MV-4-11 (cell line): ENCODE data around the gene ANKRD13C.
"Not testable (repeated sequence)": the region's sequence is repeated elsewhere in the genome, so short reads cannot be mapped to it uniquely, and the experiment has no call there.

Source experiments
- DNase-seq: peaks from one replicate; lab custom pipeline; 2025; lab: John Stamatoyannopoulos, UW

Gene ANKRD13C

GRCh38 chr1:70354332-70355110 lies at the start of gene ANKRD13C:
Gene ANKRD13C, minus strand, starts transcription at chr1:70354722. Its CDS starts 314 bp downstream, at chr1:70354408.
- peak; percentile 91 for DNase-seq

- no peak for DNase-seq
Observed at GRCh38 chr1:70403759-70404158, 49.2 kb upstream of the ANKRD13C start.

GRCh38 chr1:70401974-70402373 lies 47.5 kb upstream of the ANKRD13C start:
- DNase-seq: no peak

GRCh38 chr1:70400335-70400734 lies 45.8 kb upstream of the ANKRD13C start:
- no peak for DNase-seq

GRCh38 chr1:70397013-70397412 lies 42.5 kb upstream of the ANKRD13C start:
- DNase-seq: no peak

GRCh38 chr1:70396607-70397006 lies 42.1 kb upstream of the ANKRD13C start:
- DNase-seq: no peak

- no peak for DNase-seq
Observed at GRCh38 chr1:70392626-70393025, 38.1 kb upstream of the ANKRD13C start.

GRCh38 chr1:70387507-70387906 lies 33.0 kb upstream of the ANKRD13C start:
- DNase-seq: no peak

GRCh38 chr1:70386121-70386520 lies 31.6 kb upstream of the ANKRD13C start:
- DNase-seq: no peak

GRCh38 chr1:70385477-70385876 lies 31.0 kb upstream of the ANKRD13C start:
- DNase-seq: no peak

GRCh38 chr1:70384542-70384941 lies 30.0 kb upstream of the ANKRD13C start:
- no peak for DNase-seq

- DNase-seq: no peak
Observed at GRCh38 chr1:70383483-70383882, 29.0 kb upstream of the ANKRD13C start.

- DNase-seq: peak; percentile 76
Observed at GRCh38 chr1:70382682-70383081, 28.2 kb upstream of the ANKRD13C start.

- no peak for DNase-seq
Observed at GRCh38 chr1:70376196-70376595, 21.7 kb upstream of the ANKRD13C start.

- DNase-seq: not testable (repeated sequence)
Observed at GRCh38 chr1:70373580-70373979, 19.1 kb upstream of the ANKRD13C start.

- DNase-seq: no peak
Observed at GRCh38 chr1:70372426-70372825, 17.9 kb upstream of the ANKRD13C start.

GRCh38 chr1:70371586-70371985 lies 17.1 kb upstream of the ANKRD13C start:
- DNase-seq: not testable (repeated sequence)

- not testable (repeated sequence) for DNase-seq
Observed at GRCh38 chr1:70367397-70367796, 12.9 kb upstream of the ANKRD13C start.

GRCh38 chr1:70366997-70367396 lies 12.5 kb upstream of the ANKRD13C start:
- not testable (repeated sequence) for DNase-seq

GRCh38 chr1:70366425-70366952 lies 12.0 kb upstream of the ANKRD13C start:
- DNase-seq: not testable (repeated sequence)

GRCh38 chr1:70364439-70364838 lies 9.9 kb upstream of the ANKRD13C start:
- DNase-seq: no peak

GRCh38 chr1:70361727-70362398 lies 7.3 kb upstream of the ANKRD13C start:
- DNase-seq: no peak

GRCh38 chr1:70360321-70360720 lies 5.8 kb upstream of the ANKRD13C start:
- no peak for DNase-seq
